Panc1 (cell line): ENCODE data around the gene ETFA.

ENCODE experiments used
- POLR2AphosphoS5 ChIP-seq: IDR thresholded peaks from 2 replicates; pipeline ENCODE4 v1.6.1; 2012; ENCODE audit warnings: mild to moderate bottlenecking, low read depth, low read length, moderate library complexity
- TF ChIP-seq, protein P1 (sequence below): fragments of 450-650 bp; IDR thresholded peaks from 2 replicates; pipeline ENCODE4 v1.5.1; 2017; ENCODE audit warnings: mild to moderate bottlenecking

DNA sequence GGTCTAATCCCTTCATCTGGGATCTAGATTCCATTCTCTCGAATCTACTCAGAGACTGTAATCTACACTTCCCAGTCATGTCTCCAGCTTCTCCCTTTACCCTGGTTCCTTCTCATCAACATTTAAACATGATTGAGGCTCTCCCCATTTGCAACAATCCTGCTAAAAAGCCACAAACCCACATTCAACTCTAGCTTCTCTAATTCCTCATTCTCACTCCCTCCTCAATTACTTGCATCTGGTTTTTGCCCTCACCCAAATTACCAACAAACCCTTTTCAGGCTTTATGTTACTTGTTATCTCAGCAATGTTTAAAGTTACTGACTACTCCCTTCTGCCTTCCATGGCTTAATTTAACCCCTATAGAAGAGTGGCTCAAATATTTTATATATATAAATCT is 11.5 kb downstream of the ETFA start:
- TF ChIP-seq, protein P1, sequence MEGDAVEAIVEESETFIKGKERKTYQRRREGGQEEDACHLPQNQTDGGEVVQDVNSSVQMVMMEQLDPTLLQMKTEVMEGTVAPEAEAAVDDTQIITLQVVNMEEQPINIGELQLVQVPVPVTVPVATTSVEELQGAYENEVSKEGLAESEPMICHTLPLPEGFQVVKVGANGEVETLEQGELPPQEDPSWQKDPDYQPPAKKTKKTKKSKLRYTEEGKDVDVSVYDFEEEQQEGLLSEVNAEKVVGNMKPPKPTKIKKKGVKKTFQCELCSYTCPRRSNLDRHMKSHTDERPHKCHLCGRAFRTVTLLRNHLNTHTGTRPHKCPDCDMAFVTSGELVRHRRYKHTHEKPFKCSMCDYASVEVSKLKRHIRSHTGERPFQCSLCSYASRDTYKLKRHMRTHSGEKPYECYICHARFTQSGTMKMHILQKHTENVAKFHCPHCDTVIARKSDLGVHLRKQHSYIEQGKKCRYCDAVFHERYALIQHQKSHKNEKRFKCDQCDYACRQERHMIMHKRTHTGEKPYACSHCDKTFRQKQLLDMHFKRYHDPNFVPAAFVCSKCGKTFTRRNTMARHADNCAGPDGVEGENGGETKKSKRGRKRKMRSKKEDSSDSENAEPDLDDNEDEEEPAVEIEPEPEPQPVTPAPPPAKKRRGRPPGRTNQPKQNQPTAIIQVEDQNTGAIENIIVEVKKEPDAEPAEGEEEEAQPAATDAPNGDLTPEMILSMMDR = no peak
- TF ChIP-seq POLR2AphosphoS5 = no peak
